ENCODE data around the gene DCC.

GRCh38 chr18:52310651-52311050 is 29.3 kb upstream of the DCC start:
- no peak for TF ChIP-seq CTCF (conservative IDR thresholded peaks at IDR 0.05; ENCODE audit: low read depth, low read length)
- TF ChIP-seq EZH2 (IDR thresholded peaks at IDR 0.05; ENCODE audit: low read length, unreplicated experiment), result no peak

All from PC-3 (cell line).